ENCODE data around the gene NGB. TPM values are rescaled to one million over a fixed set of nuclear protein-coding genes. Genes with fewer than 3 reads are reported as not detected.

Gene NGB
- polyA plus RNA-seq, 3 donors = not detected

DNA sequence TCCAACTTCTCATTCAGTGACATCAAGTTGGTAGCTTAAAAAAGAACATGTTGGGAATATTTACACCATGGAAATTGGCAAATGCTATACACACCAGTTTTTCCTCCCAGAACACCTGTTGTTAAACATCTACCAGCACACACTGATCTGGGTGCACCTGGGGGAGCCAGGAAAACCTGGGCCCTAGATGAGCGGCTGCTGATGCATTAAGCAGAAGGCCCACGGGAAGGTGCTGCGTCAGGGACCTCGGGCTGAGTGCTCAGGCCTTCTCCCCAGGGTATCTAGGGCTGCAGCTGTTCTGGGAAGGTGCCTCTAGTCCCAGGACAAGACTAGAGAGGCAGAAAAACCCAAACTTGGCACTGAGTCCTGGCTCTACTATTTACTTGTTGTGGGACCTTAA lies 2.8 kb upstream of the NGB start:
- Histone ChIP-seq H3K36me3 (replicated peaks in 1 of 2; ENCODE audit: control insufficient read depth in 1 of 2, insufficient read depth in 2 of 2, low read length in 2 of 2) (peaks cover 0 to 6% of the 10 kb centered on the region in 2 donors), H4K20me1 (ENCODE audit: insufficient read depth, low read length) (no peaks in the 10 kb centered on the region), H3K27ac (ENCODE audit: low read depth in 1 of 2, low read length in 2 of 2) (no peak overlapping the region), H2AFZ (ENCODE audit: insufficient read depth, low read depth, low read length, poor library complexity, severe bottlenecking) (no peak overlapping the region), H3K9ac (ENCODE audit: insufficient read depth, low read length, poor library complexity, severe bottlenecking) (no peak overlapping the region), H3K4me1 (ENCODE audit: control insufficient read depth in 1 of 2, insufficient read depth in 2 of 2, low read length in 2 of 2) (no peaks in the 10 kb centered on the region), H3K4me3 (replicated peaks in 1 of 3; ENCODE audit: low read depth in 2 of 3, low read length in 3 of 3) (no peak overlapping the region), H3K79me2 (ENCODE audit: insufficient read depth, low read length) (no peaks in the 10 kb centered on the region), H3K9me3 (replicated peaks in 1 of 2; ENCODE audit: control insufficient read depth in 1 of 2, insufficient read depth in 1 of 2, low read length in 2 of 2) (no peaks in the 10 kb centered on the region), H3K4me2 (replicated peaks; ENCODE audit: extremely low read depth, low read length, poor library complexity, severe bottlenecking) (no peak overlapping the region), H3K27me3 (ENCODE audit: control insufficient read depth in 2 of 2, insufficient read depth in 2 of 2, low read length in 2 of 2) (peaks cover 19 to 29% of the 10 kb centered on the region in 2 donors)
- peaks cover 30 to 44% (median 35%) of the 10 kb centered on the region in 3 donors for H3K27me3 Mint-ChIP-seq (ENCODE audit: low read depth in 3 of 3)
- H3K4me1 Mint-ChIP-seq = no peaks in the 10 kb centered on the region
- no peak overlapping the region for H3K27ac Mint-ChIP-seq
- TF ChIP-seq, protein P1, sequence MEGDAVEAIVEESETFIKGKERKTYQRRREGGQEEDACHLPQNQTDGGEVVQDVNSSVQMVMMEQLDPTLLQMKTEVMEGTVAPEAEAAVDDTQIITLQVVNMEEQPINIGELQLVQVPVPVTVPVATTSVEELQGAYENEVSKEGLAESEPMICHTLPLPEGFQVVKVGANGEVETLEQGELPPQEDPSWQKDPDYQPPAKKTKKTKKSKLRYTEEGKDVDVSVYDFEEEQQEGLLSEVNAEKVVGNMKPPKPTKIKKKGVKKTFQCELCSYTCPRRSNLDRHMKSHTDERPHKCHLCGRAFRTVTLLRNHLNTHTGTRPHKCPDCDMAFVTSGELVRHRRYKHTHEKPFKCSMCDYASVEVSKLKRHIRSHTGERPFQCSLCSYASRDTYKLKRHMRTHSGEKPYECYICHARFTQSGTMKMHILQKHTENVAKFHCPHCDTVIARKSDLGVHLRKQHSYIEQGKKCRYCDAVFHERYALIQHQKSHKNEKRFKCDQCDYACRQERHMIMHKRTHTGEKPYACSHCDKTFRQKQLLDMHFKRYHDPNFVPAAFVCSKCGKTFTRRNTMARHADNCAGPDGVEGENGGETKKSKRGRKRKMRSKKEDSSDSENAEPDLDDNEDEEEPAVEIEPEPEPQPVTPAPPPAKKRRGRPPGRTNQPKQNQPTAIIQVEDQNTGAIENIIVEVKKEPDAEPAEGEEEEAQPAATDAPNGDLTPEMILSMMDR (IDR thresholded peaks at IDR 0.05) = no peak
- WGBS (ENCODE audit: insufficient coverage) = 95% methylated on average over 4 of the region's 4 CpGs
- DNase-seq = no peak
- intact Hi-C loops (cut with micrococcal nuclease) = no loop called here
- no peak overlapping the region for H3K4me3 Mint-ChIP-seq
- H3K36me3 Mint-ChIP-seq = peaks cover 4 to 13% of the 10 kb centered on the region in 2 donors
- H3K9me3 Mint-ChIP-seq = peaks cover 0 to 11% (median 2%) of the 10 kb centered on the region in 7 donors

DNA sequence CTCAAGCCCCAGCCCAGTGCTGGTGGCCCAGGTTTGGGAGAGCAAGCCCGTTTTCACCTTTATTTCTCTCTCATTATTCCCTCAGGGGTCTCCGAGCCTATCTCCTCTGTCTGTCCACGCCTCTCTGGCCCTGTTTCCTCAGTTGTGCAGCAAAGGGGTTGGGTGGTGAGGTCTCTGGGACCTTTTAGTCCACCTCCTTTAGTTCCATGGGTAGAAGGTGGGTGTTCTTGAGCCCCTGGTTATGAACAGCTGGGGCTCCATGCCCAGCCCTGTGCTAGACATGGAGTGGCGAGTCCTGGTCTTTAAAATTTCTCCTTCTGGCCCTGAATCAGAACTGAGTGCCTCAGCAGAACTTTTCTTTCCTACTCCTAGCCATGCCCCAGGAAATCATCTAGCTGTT lies 1.3 kb upstream of the NGB start:
- Mint-ChIP-seq H3K9me3 (peaks cover 0 to 23% (median 8%) of the 10 kb centered on the region in 7 donors), H3K4me1 (no peaks in the 10 kb centered on the region), H3K27me3 (ENCODE audit: low read depth in 3 of 3) (peaks cover 41 to 57% (median 41%) of the 10 kb centered on the region in 3 donors), H3K4me3 (no peak overlapping the region), H3K36me3 (peaks cover 1 to 4% of the 10 kb centered on the region in 2 donors), H3K27ac (no peak overlapping the region)
- no peak overlapping the region for H2AFZ ChIP-seq (ENCODE audit: insufficient read depth, low read depth, low read length, poor library complexity, severe bottlenecking)
- no peaks in the 10 kb centered on the region for H3K36me3 ChIP-seq (replicated peaks in 1 of 2; ENCODE audit: control insufficient read depth in 1 of 2, insufficient read depth in 2 of 2, low read length in 2 of 2)
- H3K27me3 ChIP-seq (ENCODE audit: control insufficient read depth in 2 of 2, insufficient read depth in 2 of 2, low read length in 2 of 2) = peaks cover 20 to 35% of the 10 kb centered on the region in 2 donors
- no peak overlapping the region for H3K27ac ChIP-seq (ENCODE audit: low read depth in 1 of 2, low read length in 2 of 2)
- intact Hi-C loops (cut with micrococcal nuclease) = no loop called here
- no peaks in the 10 kb centered on the region for H4K20me1 ChIP-seq (ENCODE audit: insufficient read depth, low read length)
- 87% methylated on average over 2 of the region's 4 CpGs for WGBS (ENCODE audit: insufficient coverage)
- no peaks in the 10 kb centered on the region for H3K4me1 ChIP-seq (ENCODE audit: control insufficient read depth in 1 of 2, insufficient read depth in 2 of 2, low read length in 2 of 2)
- no peak overlapping the region for H3K4me2 ChIP-seq (replicated peaks; ENCODE audit: extremely low read depth, low read length, poor library complexity, severe bottlenecking)
- no peak overlapping the region for H3K9ac ChIP-seq (ENCODE audit: insufficient read depth, low read length, poor library complexity, severe bottlenecking)
- no peaks in the 10 kb centered on the region for H3K79me2 ChIP-seq (ENCODE audit: insufficient read depth, low read length)
- H3K9me3 ChIP-seq (replicated peaks in 1 of 2; ENCODE audit: control insufficient read depth in 1 of 2, insufficient read depth in 1 of 2, low read length in 2 of 2) = peaks cover 0 to 11% of the 10 kb centered on the region in 2 donors
- TF ChIP-seq, protein P1 (IDR thresholded peaks at IDR 0.05) = no peak
- no peak for DNase-seq
- H3K4me3 ChIP-seq (replicated peaks in 1 of 3; ENCODE audit: low read depth in 2 of 3, low read length in 3 of 3) = no peak overlapping the region
